Endothelial cell of umbilical vein (primary cell): Measurements from ENCODE around the gene COPS7A. TPM values are rescaled to one million over a fixed set of nuclear protein-coding genes. Genes with fewer than 3 reads are reported as not detected.

ENCODE experiments used
- BruUV-seq: library from RNA; stranded (reverse); fragments of 400-500 nt; replicated peaks from 2 replicates; lab custom pipeline; 2021; lab: Mats Ljungman, UMichigan
- CTCF ChIA-PET: fragments of 300-600, 350-600 bp; sonication (Branson Sonifier 250); formaldehyde crosslinking; loops from one replicate; lab custom pipeline; 2021; ENCODE audit warnings: antibody characterized with exemption, inconsistent platforms; lab: Charles Lee
- POLR2A ChIA-PET: fragments of 300-600, 350-600 bp; sonication (Branson Sonifier 250); formaldehyde crosslinking; loops from one replicate; lab custom pipeline; 2021; ENCODE audit warnings: antibody characterized with exemption, inconsistent platforms; lab: Charles Lee
- DNase-seq: peaks from one replicate; pipeline ENCODE4 v3.0.0-alpha.2; 2011; ENCODE audit warnings: low read depth, low spot score
- FAIRE-seq: peaks from 2 replicates; lab custom pipeline; 2011; peaks lifted over from hg19 to GRCh38; lab: Jason Lieb, UNC
- H2AFZ ChIP-seq: 2 replicates; pipeline ENCODE4 v1.6.0; 2012; ENCODE audit warnings: low read depth, low read length, control low read depth, inconsistent platforms
- H3K27ac ChIP-seq: 2 replicates; pipeline ENCODE4 v1.5.1; 2011; ENCODE audit warnings: low read depth, mild to moderate bottlenecking, control low read depth, low read length, moderate library complexity; ENCODE audit not compliant: insufficient read depth
- H3K27me3 ChIP-seq, 2 experiments: 2 replicates each; pipeline versions ENCODE4 v1.6.0 to v1.6.1; 2011; ENCODE audit warnings: low read length in 2 of 2, mixed read lengths in 1 of 2; ENCODE audit not compliant: control insufficient read depth in 2 of 2, insufficient read depth in 2 of 2
- H3K36me3 ChIP-seq, 2 experiments: 2 replicates in 1 of 2; 3 replicates in 1 of 2; pipeline ENCODE4 v1.5.1; 2011; ENCODE audit warnings: low read length in 2 of 2, mild to moderate bottlenecking in 1 of 2, moderate library complexity in 1 of 2; ENCODE audit not compliant: control insufficient read depth in 2 of 2, insufficient read depth in 2 of 2; ENCODE audit errors: extremely low read depth in 1 of 2
- H3K4me1 ChIP-seq: 3 replicates; pipeline ENCODE4 v1.5.1; 2011; ENCODE audit warnings: mild to moderate bottlenecking, low read length; ENCODE audit not compliant: control insufficient read depth, insufficient read depth; ENCODE audit errors: extremely low read depth
- H3K4me2 ChIP-seq: 2 replicates; pipeline ENCODE4 v1.6.1; 2011; ENCODE audit warnings: low read length, control low read depth, mixed read lengths; ENCODE audit not compliant: insufficient read depth
- H3K4me3 ChIP-seq, 3 experiments: fragments of 200-600 bp in 1 of 3; sonication (generic), shearing (Covaris generic) in 1 of 3; replicated peaks in 1 of 3; 2 replicates each; pipeline ENCODE4 v1.5.1; 2011 to 2016; ENCODE audit warnings: control low read depth in 3 of 3, low read length in 3 of 3, mild to moderate bottlenecking in 2 of 3, inconsistent platforms in 1 of 3, low read depth in 1 of 3, moderate library complexity in 1 of 3; ENCODE audit not compliant: insufficient read depth in 1 of 3
- H3K79me2 ChIP-seq: 2 replicates; pipeline ENCODE4 v1.6.0; 2012; ENCODE audit warnings: low read length, inconsistent platforms; ENCODE audit not compliant: control insufficient read depth, insufficient read depth
- H3K9ac ChIP-seq: replicated peaks from 2 replicates; pipeline ENCODE3; 2011; ENCODE audit warnings: low read length, control low read depth; ENCODE audit not compliant: insufficient read depth; ENCODE audit errors: extremely low read depth
- H3K9me1 ChIP-seq: replicated peaks from 3 replicates; pipeline ENCODE4 v1.6.0; 2011; ENCODE audit warnings: mild to moderate bottlenecking, low read length; ENCODE audit not compliant: control insufficient read depth, insufficient read depth; ENCODE audit errors: extremely low read depth
- H3K9me3 ChIP-seq: replicated peaks from 2 replicates; pipeline ENCODE4 v1.5.1; 2012; ENCODE audit warnings: low read length, inconsistent platforms; ENCODE audit not compliant: control insufficient read depth, insufficient read depth
- H4K20me1 ChIP-seq: replicated peaks from 2 replicates; pipeline ENCODE3; 2011; ENCODE audit warnings: mild to moderate bottlenecking, low read length; ENCODE audit not compliant: control insufficient read depth, insufficient read depth; ENCODE audit errors: extremely low read depth
- FOS ChIP-seq: IDR thresholded peaks from 2 replicates; pipeline ENCODE4 v1.6.1; 2011; ENCODE audit warnings: mild to moderate bottlenecking, low read length, moderate library complexity, borderline replicate concordance; ENCODE audit not compliant: insufficient read depth
- GATA2 ChIP-seq: IDR thresholded peaks from 2 replicates; pipeline ENCODE4 v1.7.0; 2011; ENCODE audit warnings: low read depth, mild to moderate bottlenecking, moderate library complexity, mixed read lengths, low read length; ENCODE audit not compliant: insufficient read length, insufficient read depth
- JUN ChIP-seq: IDR thresholded peaks from 2 replicates; pipeline ENCODE4 v1.6.1; 2011; ENCODE audit warnings: borderline replicate concordance, low read depth; ENCODE audit not compliant: insufficient read length, insufficient read depth
- MAX ChIP-seq: IDR thresholded peaks from 2 replicates; pipeline ENCODE4 v1.6.1; 2011; ENCODE audit not compliant: insufficient read depth, insufficient read length
- POLR2A ChIP-seq: IDR thresholded peaks from 2 replicates; pipeline ENCODE4 v1.6.1; 2012; ENCODE audit warnings: low read depth, mild to moderate bottlenecking, control low read depth, low read length
- POLR2AphosphoS5 ChIP-seq: IDR thresholded peaks from 2 replicates; pipeline ENCODE4 v1.6.1; 2012; ENCODE audit warnings: low read depth, mild to moderate bottlenecking, control low read depth, low read length, moderate library complexity; ENCODE audit not compliant: insufficient read depth
- dilution Hi-C: fragments of 300-500 bp; cut with MboI; formaldehyde crosslinking; loops from one replicate; pipeline ENCODE4 v1.15.0; 2019; ENCODE audit warnings: low sequenced_read_pairs; ENCODE audit not compliant: extremely low pct_ligation_motif_present
- intact Hi-C: fragments of 100-400 bp; cut with micrococcal nuclease; formaldehyde crosslinking; loops from one replicate; pipeline ENCODE4 v1.10.0; 2022
- polyA plus RNA-seq, 4 experiments: library from polyadenylated mRNA; depleted of rRNA in 3 of 4; stranded (reverse) in 3 of 4; unstranded in 1 of 4; fragments of >200 nt; gene quantifications; 2 replicates each; pipeline versions ENCODE4 v1.2.1 to v1.2.3, GENCODE V29; 2011 to 2012; ENCODE audit warnings: missing spikeins in 1 of 4
- total RNA-seq: library from RNA; stranded (reverse); gene quantifications from 2 replicates; pipeline ENCODE4 v1.2.3, GENCODE V29; 2021

Gene COPS7A
- total and polyA plus RNA-seq, 2 donors (not counting 3 experiments of a cell fraction or from before 2014, with no cell fraction given) = 41.1 to 104 TPM

- Histone ChIP-seq H3K4me3 (no peak overlapping the region), H3K4me2 (no peak overlapping the region), H3K9me1 (no peaks in the 10 kb centered on the region), H3K79me2 (no peaks in the 10 kb centered on the region), H3K9me3 (no peaks in the 10 kb centered on the region), H2AFZ (no peak overlapping the region), H3K27me3 (no peaks in the 10 kb centered on the region), H4K20me1 (no peaks in the 10 kb centered on the region), H3K27ac (no peak overlapping the region), H3K4me1 (no peaks in the 10 kb centered on the region), H3K36me3 (peaks cover 5 to 15% of the 10 kb centered on the region in 2 experiments), H3K9ac (no peak overlapping the region)
- no TSS peak for BruUV-seq
- POLR2A ChIA-PET = no interaction called here
- CTCF ChIA-PET = interaction anchor here (0.6 to 2.2 kb wide), 8 partner anchors 10 to 91 kb away, joined by 3 to 10 read pairs (median 5); partner anchors contain the start of genes COPS7A, MLF2 and PTMS
- TF ChIP-seq POLR2A (no peak), MAX (no peak), JUN (no peak), POLR2AphosphoS5 (no peak), GATA2 (no peak), FOS (no peak)
- intact Hi-C loops (loop anchor here (1.0 kb wide), 3 partner anchors 19 to 91 kb away; partner anchors contain the start of gene MLF2), dilution Hi-C loops (no loop called here)
- DNase-seq (no peak), FAIRE-seq (no peak)
These were observed 10.9 kb downstream of the COPS7A start for GRCh38 chr12:6734506-6735387.
